Endothelial cell of umbilical vein (primary cell): ENCODE results near the gene LAMC1. TPM values are rescaled to one million over a fixed set of nuclear protein-coding genes. Genes with fewer than 3 reads are reported as not detected.

ENCODE experiments used
- BruUV-seq: library from RNA; stranded (reverse); fragments of 400-500 nt; replicated peaks from 2 replicates; lab custom pipeline; 2021; lab: Mats Ljungman, UMichigan
- CTCF ChIA-PET: fragments of 300-600, 350-600 bp; sonication (Branson Sonifier 250); formaldehyde crosslinking; loops from one replicate; lab custom pipeline; 2021; ENCODE audit warnings: antibody characterized with exemption, inconsistent platforms; lab: Charles Lee
- POLR2A ChIA-PET: fragments of 300-600, 350-600 bp; sonication (Branson Sonifier 250); formaldehyde crosslinking; loops from one replicate; lab custom pipeline; 2021; ENCODE audit warnings: antibody characterized with exemption, inconsistent platforms; lab: Charles Lee
- DNase-seq: peaks from one replicate; pipeline ENCODE4 v3.0.0-alpha.2; 2011; ENCODE audit warnings: low read depth, low spot score
- FAIRE-seq: peaks from 2 replicates; lab custom pipeline; 2011; peaks lifted over from hg19 to GRCh38; lab: Jason Lieb, UNC
- H2AFZ ChIP-seq: 2 replicates; pipeline ENCODE4 v1.6.0; 2012; ENCODE audit warnings: low read depth, low read length, control low read depth, inconsistent platforms
- H3K27ac ChIP-seq: 2 replicates; pipeline ENCODE4 v1.5.1; 2011; ENCODE audit warnings: low read depth, mild to moderate bottlenecking, control low read depth, low read length, moderate library complexity; ENCODE audit not compliant: insufficient read depth
- H3K27me3 ChIP-seq, 2 experiments: 2 replicates each; pipeline versions ENCODE4 v1.6.0 to v1.6.1; 2011; ENCODE audit warnings: low read length in 2 of 2, mixed read lengths in 1 of 2; ENCODE audit not compliant: control insufficient read depth in 2 of 2, insufficient read depth in 2 of 2
- H3K36me3 ChIP-seq, 2 experiments: 2 replicates in 1 of 2; 3 replicates in 1 of 2; pipeline ENCODE4 v1.5.1; 2011; ENCODE audit warnings: low read length in 2 of 2, mild to moderate bottlenecking in 1 of 2, moderate library complexity in 1 of 2; ENCODE audit not compliant: control insufficient read depth in 2 of 2, insufficient read depth in 2 of 2; ENCODE audit errors: extremely low read depth in 1 of 2
- H3K4me1 ChIP-seq: 3 replicates; pipeline ENCODE4 v1.5.1; 2011; ENCODE audit warnings: mild to moderate bottlenecking, low read length; ENCODE audit not compliant: control insufficient read depth, insufficient read depth; ENCODE audit errors: extremely low read depth
- H3K4me2 ChIP-seq: 2 replicates; pipeline ENCODE4 v1.6.1; 2011; ENCODE audit warnings: low read length, control low read depth, mixed read lengths; ENCODE audit not compliant: insufficient read depth
- H3K4me3 ChIP-seq, 3 experiments: fragments of 200-600 bp in 1 of 3; sonication (generic), shearing (Covaris generic) in 1 of 3; replicated peaks in 1 of 3; 2 replicates each; pipeline ENCODE4 v1.5.1; 2011 to 2016; ENCODE audit warnings: control low read depth in 3 of 3, low read length in 3 of 3, mild to moderate bottlenecking in 2 of 3, inconsistent platforms in 1 of 3, low read depth in 1 of 3, moderate library complexity in 1 of 3; ENCODE audit not compliant: insufficient read depth in 1 of 3
- H3K79me2 ChIP-seq: 2 replicates; pipeline ENCODE4 v1.6.0; 2012; ENCODE audit warnings: low read length, inconsistent platforms; ENCODE audit not compliant: control insufficient read depth, insufficient read depth
- H3K9ac ChIP-seq: replicated peaks from 2 replicates; pipeline ENCODE3; 2011; ENCODE audit warnings: low read length, control low read depth; ENCODE audit not compliant: insufficient read depth; ENCODE audit errors: extremely low read depth
- H3K9me1 ChIP-seq: replicated peaks from 3 replicates; pipeline ENCODE4 v1.6.0; 2011; ENCODE audit warnings: mild to moderate bottlenecking, low read length; ENCODE audit not compliant: control insufficient read depth, insufficient read depth; ENCODE audit errors: extremely low read depth
- H3K9me3 ChIP-seq: replicated peaks from 2 replicates; pipeline ENCODE4 v1.5.1; 2012; ENCODE audit warnings: low read length, inconsistent platforms; ENCODE audit not compliant: control insufficient read depth, insufficient read depth
- H4K20me1 ChIP-seq: replicated peaks from 2 replicates; pipeline ENCODE3; 2011; ENCODE audit warnings: mild to moderate bottlenecking, low read length; ENCODE audit not compliant: control insufficient read depth, insufficient read depth; ENCODE audit errors: extremely low read depth
- EZH2 ChIP-seq: IDR thresholded peaks from 2 replicates; pipeline ENCODE4 v1.6.1; 2012; ENCODE audit warnings: borderline replicate concordance, low read depth, mild to moderate bottlenecking, moderate library complexity, low read length, inconsistent platforms; ENCODE audit not compliant: severe bottlenecking
- FOS ChIP-seq: IDR thresholded peaks from 2 replicates; pipeline ENCODE4 v1.6.1; 2011; ENCODE audit warnings: mild to moderate bottlenecking, low read length, moderate library complexity, borderline replicate concordance; ENCODE audit not compliant: insufficient read depth
- GATA2 ChIP-seq: IDR thresholded peaks from 2 replicates; pipeline ENCODE4 v1.7.0; 2011; ENCODE audit warnings: low read depth, mild to moderate bottlenecking, moderate library complexity, mixed read lengths, low read length; ENCODE audit not compliant: insufficient read length, insufficient read depth
- JUN ChIP-seq: IDR thresholded peaks from 2 replicates; pipeline ENCODE4 v1.6.1; 2011; ENCODE audit warnings: borderline replicate concordance, low read depth; ENCODE audit not compliant: insufficient read length, insufficient read depth
- MAX ChIP-seq: IDR thresholded peaks from 2 replicates; pipeline ENCODE4 v1.6.1; 2011; ENCODE audit not compliant: insufficient read depth, insufficient read length
- MYC ChIP-seq: IDR thresholded peaks from one replicate; pipeline ENCODE4 v1.6.1; 2011; ENCODE audit warnings: mild to moderate bottlenecking, low read depth, low read length
- POLR2A ChIP-seq: IDR thresholded peaks from 2 replicates; pipeline ENCODE4 v1.6.1; 2012; ENCODE audit warnings: low read depth, mild to moderate bottlenecking, control low read depth, low read length
- POLR2AphosphoS5 ChIP-seq: IDR thresholded peaks from 2 replicates; pipeline ENCODE4 v1.6.1; 2012; ENCODE audit warnings: low read depth, mild to moderate bottlenecking, control low read depth, low read length, moderate library complexity; ENCODE audit not compliant: insufficient read depth
- dilution Hi-C: fragments of 300-500 bp; cut with MboI; formaldehyde crosslinking; loops from one replicate; pipeline ENCODE4 v1.15.0; 2019; ENCODE audit warnings: low sequenced_read_pairs; ENCODE audit not compliant: extremely low pct_ligation_motif_present
- intact Hi-C: fragments of 100-400 bp; cut with micrococcal nuclease; formaldehyde crosslinking; loops from one replicate; pipeline ENCODE4 v1.10.0; 2022
- polyA plus RNA-seq, 4 experiments: library from polyadenylated mRNA; depleted of rRNA in 3 of 4; stranded (reverse) in 3 of 4; unstranded in 1 of 4; fragments of >200 nt; gene quantifications; 2 replicates each; pipeline versions ENCODE4 v1.2.1 to v1.2.3, GENCODE V29; 2011 to 2012; ENCODE audit warnings: missing spikeins in 1 of 4
- total RNA-seq: library from RNA; stranded (reverse); gene quantifications from 2 replicates; pipeline ENCODE4 v1.2.3, GENCODE V29; 2021
- TF ChIP-seq, protein P1 (sequence below), 2 donors: IDR thresholded peaks; 1 replicate in 1 of 2; 2 replicates in 1 of 2; pipeline ENCODE4 v1.5.1; 2011; ENCODE audit warnings: low read length in 2 of 2, mild to moderate bottlenecking in 2 of 2, moderate library complexity in 2 of 2, control low read depth in 1 of 2, inconsistent platforms in 1 of 2, low read depth in 1 of 2; ENCODE audit not compliant: insufficient read depth in 1 of 2; ENCODE audit errors: extremely low read depth in 1 of 2

LAMC1 gene
- total and polyA plus RNA-seq, 2 donors (not counting 3 experiments of a cell fraction or from before 2014, with no cell fraction given): 92.5 to 216 TPM

- TF ChIP-seq, protein P1, sequence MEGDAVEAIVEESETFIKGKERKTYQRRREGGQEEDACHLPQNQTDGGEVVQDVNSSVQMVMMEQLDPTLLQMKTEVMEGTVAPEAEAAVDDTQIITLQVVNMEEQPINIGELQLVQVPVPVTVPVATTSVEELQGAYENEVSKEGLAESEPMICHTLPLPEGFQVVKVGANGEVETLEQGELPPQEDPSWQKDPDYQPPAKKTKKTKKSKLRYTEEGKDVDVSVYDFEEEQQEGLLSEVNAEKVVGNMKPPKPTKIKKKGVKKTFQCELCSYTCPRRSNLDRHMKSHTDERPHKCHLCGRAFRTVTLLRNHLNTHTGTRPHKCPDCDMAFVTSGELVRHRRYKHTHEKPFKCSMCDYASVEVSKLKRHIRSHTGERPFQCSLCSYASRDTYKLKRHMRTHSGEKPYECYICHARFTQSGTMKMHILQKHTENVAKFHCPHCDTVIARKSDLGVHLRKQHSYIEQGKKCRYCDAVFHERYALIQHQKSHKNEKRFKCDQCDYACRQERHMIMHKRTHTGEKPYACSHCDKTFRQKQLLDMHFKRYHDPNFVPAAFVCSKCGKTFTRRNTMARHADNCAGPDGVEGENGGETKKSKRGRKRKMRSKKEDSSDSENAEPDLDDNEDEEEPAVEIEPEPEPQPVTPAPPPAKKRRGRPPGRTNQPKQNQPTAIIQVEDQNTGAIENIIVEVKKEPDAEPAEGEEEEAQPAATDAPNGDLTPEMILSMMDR (IDR thresholded peaks at IDR 0.05; ENCODE audit: extremely low read depth in 1 of 2, insufficient read depth in 1 of 2, low read depth in 1 of 2, low read length in 2 of 2): no peak
- no peak for TF ChIP-seq EZH2
- no peak for TF ChIP-seq POLR2A
- TF ChIP-seq FOS: no peak
- no peak for TF ChIP-seq MYC
- no peak for TF ChIP-seq GATA2
- TF ChIP-seq JUN: no peak
- no peak for TF ChIP-seq POLR2AphosphoS5
- no peak for TF ChIP-seq MAX
- H3K4me3 ChIP-seq: no peak overlapping the region
- peaks cover 5% of the 10 kb centered on the region for H3K4me1 ChIP-seq
- FAIRE-seq (no peak), DNase-seq (no peak)
- no peaks in the 10 kb centered on the region for H3K36me3 ChIP-seq
- H3K9ac ChIP-seq: no peak overlapping the region
- H4K20me1 ChIP-seq: no peaks in the 10 kb centered on the region
- H3K27ac ChIP-seq: no peak overlapping the region
- no peaks in the 10 kb centered on the region for H3K27me3 ChIP-seq
- no peaks in the 10 kb centered on the region for H3K9me1 ChIP-seq
- dilution Hi-C loops (no loop called here), intact Hi-C loops (no loop called here)
- H3K4me2 ChIP-seq: no peak overlapping the region
- no peaks in the 10 kb centered on the region for H3K79me2 ChIP-seq
- H3K9me3 ChIP-seq: no peaks in the 10 kb centered on the region
- ChIA-PET CTCF (interaction anchor here (1.3 to 1.6 kb wide), 2 partner anchors 28 to 50 kb away, joined by 5 read pairs; no protein-coding TSS in a partner anchor), POLR2A (no interaction called here)
- H2AFZ ChIP-seq: no peak overlapping the region
- no TSS peak for BruUV-seq
Observed at GRCh38 chr1:183012301-183012994, 10.8 kb upstream of the LAMC1 start.
